Spleen (tissue), 11 donors: Measurements from ENCODE around the gene ATF3. TPM values are rescaled to one million over a fixed set of nuclear protein-coding genes. Genes with fewer than 3 reads are reported as not detected.

Experiments
- DNase-seq: peaks from one replicate; pipeline ENCODE4 v3.0.0-alpha.2; 2020
- H3K27ac ChIP-seq, 8 donors: fragments of 200-600 bp; sonication (generic) in 7 of 8; 1 replicate in 4 of 8; 2 replicates in 4 of 8; pipeline versions ENCODE4 v1.5.0 to v1.8.0; 2016 to 2021; ENCODE audit warnings: inconsistent platforms in 4 of 8, mild to moderate bottlenecking in 4 of 8, moderate library complexity in 1 of 8
- H3K27me3 ChIP-seq, 7 donors: fragments of 200-600 bp; sonication (generic) in 6 of 7; replicated peaks in 1 of 7; 1 replicate in 4 of 7; 2 replicates in 3 of 7; pipeline versions ENCODE4 v1.5.0 to v1.8.0; 2016 to 2021; ENCODE audit warnings: inconsistent platforms in 3 of 7, mild to moderate bottlenecking in 1 of 7
- H3K36me3 ChIP-seq, 6 donors: fragments of 200-600 bp; sonication (generic) in 5 of 6; 1 replicate in 4 of 6; 2 replicates in 2 of 6; pipeline versions ENCODE4 v1.5.0 to v1.8.0; 2016 to 2021; ENCODE audit warnings: inconsistent platforms in 2 of 6
- H3K4me1 ChIP-seq, 6 donors: fragments of 200-600 bp; sonication (generic) in 5 of 6; 1 replicate in 3 of 6; 2 replicates in 3 of 6; pipeline versions ENCODE4 v1.5.0 to v1.8.0; 2016 to 2021; ENCODE audit warnings: inconsistent platforms in 3 of 6
- H3K4me3 ChIP-seq, 8 donors: fragments of 200-600 bp; sonication (generic) in 7 of 8; 1 replicate in 4 of 8; 2 replicates in 4 of 8; pipeline versions ENCODE4 v1.5.0 to v1.8.0; 2016 to 2021; ENCODE audit warnings: inconsistent platforms in 4 of 8, mild to moderate bottlenecking in 4 of 8, moderate library complexity in 2 of 8
- H3K9me3 ChIP-seq, 8 donors: fragments of 200-600 bp; sonication (generic) in 7 of 8; 1 replicate in 4 of 8; 2 replicates in 4 of 8; pipeline versions ENCODE4 v1.5.0 to v1.8.0; 2016 to 2021; ENCODE audit warnings: inconsistent platforms in 4 of 8
- POLR2A ChIP-seq, 3 donors: fragments of 450-650 bp; IDR thresholded peaks; one replicate each; pipeline ENCODE4 v1.5.1; 2017; ENCODE audit warnings: antibody characterized with exemption in 3 of 3, mild to moderate bottlenecking in 1 of 3
- POLR2AphosphoS5 ChIP-seq, 3 donors: sonication (generic); formaldehyde crosslinking; IDR thresholded peaks; one replicate each; pipeline ENCODE4 v1.5.1; 2017; ENCODE audit warnings: antibody characterized with exemption in 3 of 3
- WGBS, 5 donors: extraction: QIAGEN DNeasy Blood & Tissue Kit in 3 of 5; methylation state at CpG; one replicate each; pipeline versions ENCODE4 v1.1.5 to v1.1.7; 2013 to 2018; 5-methylcytosine and 5-hydroxymethylcytosine counted together
- intact Hi-C: fragments of 100-400 bp; cut with DNase I; formaldehyde crosslinking; loops from one replicate; pipeline ENCODE4 v1.15.0; 2023; ENCODE audit warnings: low total_unique reads
- polyA plus RNA-seq, 3 donors: library from polyadenylated mRNA; stranded (reverse); fragments of 200-250 nt; gene quantifications; one replicate each; pipeline ENCODE4 v1.2.1, GENCODE V29; 2013
- total RNA-seq, 7 donors: library from RNA; depleted of rRNA in 3 of 7; stranded (reverse); fragments of >200 nt in 3 of 7; fragmentation: NEBNext Ultra II Directional in 4 of 7; extraction: Animal tissue kit (Norgen Biotek cat#: 25700) in 4 of 7; gene quantifications; one replicate each; pipeline versions ENCODE4 v1.1.0 to v1.2.1, GENCODE V29; 2016 to 2021
- TF ChIP-seq, protein P1 (sequence below), 11 experiments: fragments of 200-600 bp in 7 of 11; fragments of 450-650 bp in 4 of 11; sonication (generic) in 4 of 11; IDR thresholded peaks in 8 of 11; conservative IDR thresholded peaks in 3 of 11; 1 replicate in 7 of 11; 2 replicates in 4 of 11; pipeline versions ENCODE4 v1.4.0 to v1.8.0; 2016 to 2021; ENCODE audit warnings: antibody characterized with exemption in 11 of 11, inconsistent platforms in 4 of 11, mild to moderate bottlenecking in 1 of 11
- donor health status: healthy with polysubstance abuse.
- donor health status: DM: no; HTN: no; CAD: no; lungs with moderate emphysema.
- donor health status: DM: no; HTN: no; CAD: no.
- donor health status: Bipolar disorder and iron deficiency.
- donor health status: healthy.
- donor health status: DM: no; HTN: no; CAD: no.
- donor health status: DM: yes; HTN: yes; CAD: no.

The ATF3 gene
- total and polyA plus RNA-seq, 10 donors = 1.4 to 31.8 (median 7.4) TPM

DNA sequence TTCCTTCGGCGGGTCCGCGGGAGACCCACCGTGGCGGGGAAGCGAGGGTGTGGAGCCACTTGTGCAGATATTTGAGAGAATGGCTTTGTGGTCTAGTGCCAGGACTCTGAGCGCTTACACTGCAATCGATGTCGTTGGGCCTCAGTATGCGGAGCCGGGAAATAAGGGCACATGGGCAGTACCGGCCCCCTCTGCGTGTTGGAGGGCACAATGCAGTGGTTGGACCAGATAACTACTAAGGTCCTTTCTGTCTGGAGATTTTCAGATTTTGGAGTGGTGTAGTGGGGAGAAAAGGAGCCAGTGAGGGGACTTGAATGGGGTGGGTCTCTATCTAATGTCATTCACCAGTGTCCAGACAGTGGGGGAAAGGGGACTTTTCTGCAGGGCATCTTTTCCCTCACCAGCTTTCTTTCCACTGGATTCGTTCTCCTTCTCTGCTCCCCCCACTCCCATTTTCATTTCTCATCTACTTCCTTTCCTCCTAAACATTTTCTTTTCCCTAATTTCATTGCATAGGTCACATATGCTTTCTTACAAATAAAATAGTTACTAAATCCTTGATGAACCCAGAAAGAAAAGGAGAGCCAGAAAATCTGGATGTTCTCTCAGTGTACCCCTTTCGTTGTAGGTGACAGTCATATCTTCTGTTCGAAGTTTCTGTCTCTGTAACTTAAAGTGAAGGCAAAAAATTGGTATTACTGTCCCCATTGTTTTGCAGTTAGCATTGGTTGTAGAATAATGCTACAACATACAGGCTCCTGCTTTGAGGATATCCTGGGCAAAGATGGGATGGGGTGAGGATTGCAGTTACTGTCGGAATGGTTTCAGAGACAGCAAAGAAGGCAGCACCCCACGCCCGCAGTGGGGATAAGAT lies 1.4 kb downstream of the ATF3 start:
- no peaks in the 10 kb centered on the region for H3K9me3 ChIP-seq
- DNase-seq = no peak
- peaks cover 14 to 61% (median 35%) of the 10 kb centered on the region in 6 donors for H3K4me1 ChIP-seq
- H3K4me3 ChIP-seq = peak overlapping the region; percentile 62 to 92 (median 70)
- H3K27me3 ChIP-seq = peaks cover 5 to 64% (median 48%) of the 10 kb centered on the region in 7 donors
- no peak for TF ChIP-seq POLR2A (IDR thresholded peaks at IDR 0.05)
- TF ChIP-seq, protein P1, sequence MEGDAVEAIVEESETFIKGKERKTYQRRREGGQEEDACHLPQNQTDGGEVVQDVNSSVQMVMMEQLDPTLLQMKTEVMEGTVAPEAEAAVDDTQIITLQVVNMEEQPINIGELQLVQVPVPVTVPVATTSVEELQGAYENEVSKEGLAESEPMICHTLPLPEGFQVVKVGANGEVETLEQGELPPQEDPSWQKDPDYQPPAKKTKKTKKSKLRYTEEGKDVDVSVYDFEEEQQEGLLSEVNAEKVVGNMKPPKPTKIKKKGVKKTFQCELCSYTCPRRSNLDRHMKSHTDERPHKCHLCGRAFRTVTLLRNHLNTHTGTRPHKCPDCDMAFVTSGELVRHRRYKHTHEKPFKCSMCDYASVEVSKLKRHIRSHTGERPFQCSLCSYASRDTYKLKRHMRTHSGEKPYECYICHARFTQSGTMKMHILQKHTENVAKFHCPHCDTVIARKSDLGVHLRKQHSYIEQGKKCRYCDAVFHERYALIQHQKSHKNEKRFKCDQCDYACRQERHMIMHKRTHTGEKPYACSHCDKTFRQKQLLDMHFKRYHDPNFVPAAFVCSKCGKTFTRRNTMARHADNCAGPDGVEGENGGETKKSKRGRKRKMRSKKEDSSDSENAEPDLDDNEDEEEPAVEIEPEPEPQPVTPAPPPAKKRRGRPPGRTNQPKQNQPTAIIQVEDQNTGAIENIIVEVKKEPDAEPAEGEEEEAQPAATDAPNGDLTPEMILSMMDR (IDR thresholded peaks at IDR 0.05 in 8 of 11, conservative IDR thresholded peaks at IDR 0.05 in 3 of 11) = peak in 2 of 11 experiments; percentile 6 to 14
- peak overlapping the region; percentile 51 to 93 (median 89) for H3K27ac ChIP-seq
- intact Hi-C loops = loop anchor here (10.0 kb wide), 1 partner anchor 55 kb away; no protein-coding TSS in a partner anchor
- H3K36me3 ChIP-seq = peaks cover 0 to 1% (median 0%) of the 10 kb centered on the region in 6 donors
- 27 to 32% (median 27%) methylated on average over 16 to 20 of the region's 20 CpGs for WGBS, 5 donors

DNA sequence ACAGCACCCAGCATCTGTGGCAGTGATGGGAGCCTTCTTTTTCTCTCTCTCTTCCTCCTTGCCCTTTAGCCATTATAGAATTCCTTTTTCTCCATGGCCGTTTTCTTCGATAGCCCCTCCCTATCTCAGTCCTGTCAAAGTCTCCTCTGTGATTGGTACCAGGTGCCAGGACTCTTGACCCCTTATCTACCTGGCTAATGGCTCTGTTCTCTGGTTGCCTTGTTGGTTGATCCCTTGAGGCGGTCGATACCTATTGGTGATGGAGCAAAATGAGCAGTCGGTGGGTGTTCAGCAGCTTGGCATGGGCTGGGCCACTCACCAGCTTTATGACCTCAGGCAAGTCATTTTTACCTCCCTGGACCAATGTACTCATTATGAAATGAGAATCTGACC lies 2.0 kb downstream of the ATF3 start:
- H3K36me3 ChIP-seq = peaks cover 0 to 8% (median 0%) of the 10 kb centered on the region in 6 donors
- 88 to 99% (median 95%) methylated on average over 5 of the region's 5 CpGs for WGBS, 5 donors
- H3K27ac ChIP-seq = no peak overlapping the region
- H3K27me3 ChIP-seq = peaks cover 4 to 57% (median 41%) of the 10 kb centered on the region in 7 donors
- intact Hi-C loops = no loop called here
- no peaks in the 10 kb centered on the region for H3K9me3 ChIP-seq
- TF ChIP-seq POLR2A (IDR thresholded peaks at IDR 0.05) (no peak), POLR2AphosphoS5 (IDR thresholded peaks at IDR 0.05) (no peak)
- TF ChIP-seq, protein P1 (IDR thresholded peaks at IDR 0.05 in 8 of 11, conservative IDR thresholded peaks at IDR 0.05 in 3 of 11) = no peak
- peak overlapping the region in 2 of 8 donors; percentile 77 to 92 for H3K4me3 ChIP-seq
- DNase-seq = no peak
- peaks cover 14 to 58% (median 35%) of the 10 kb centered on the region in 6 donors for H3K4me1 ChIP-seq

DNA sequence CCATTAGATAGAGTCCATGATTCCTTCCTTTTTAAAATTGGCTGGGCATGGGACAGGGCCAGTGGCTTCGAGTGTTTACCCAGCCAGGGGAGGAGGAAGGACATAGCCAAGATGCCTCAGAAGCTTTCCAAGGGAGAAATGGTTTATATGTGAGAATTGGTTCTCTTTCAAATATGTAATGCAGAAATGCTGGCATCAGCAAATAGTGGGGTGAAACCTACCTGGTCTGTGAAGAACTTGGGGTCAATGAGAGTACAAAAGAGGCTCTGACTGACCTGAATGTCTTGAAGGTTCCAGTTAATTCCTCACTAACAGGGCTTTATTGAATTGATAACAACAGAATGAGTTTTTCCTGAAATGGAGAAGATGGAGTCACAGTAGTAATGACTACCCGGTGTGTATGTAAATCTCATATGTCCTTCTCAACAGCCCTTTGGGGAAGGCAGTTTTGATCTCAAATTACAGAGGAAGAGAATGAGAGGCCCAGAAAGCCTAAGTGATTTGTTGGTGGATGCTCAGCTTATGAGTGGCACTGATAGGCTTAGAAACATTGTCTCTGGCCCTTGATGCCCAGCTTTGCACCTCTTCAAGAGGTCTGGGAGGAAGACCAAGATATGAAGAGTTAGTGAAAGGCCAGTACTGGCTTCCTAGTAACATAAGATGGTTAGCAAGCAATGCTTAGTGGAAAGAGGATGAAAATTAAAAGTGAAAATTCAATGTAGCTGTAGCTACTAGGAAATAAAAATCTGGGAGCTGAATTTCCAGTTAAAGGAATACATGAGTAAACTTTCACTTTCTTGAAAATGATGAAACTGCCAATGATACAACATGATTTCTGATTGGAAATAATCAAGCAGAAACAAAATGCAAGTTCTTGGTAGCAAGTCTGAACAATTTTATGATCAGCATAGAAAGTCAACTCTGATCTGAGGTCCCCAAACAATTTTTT lies 2.7 kb downstream of the ATF3 start:
- Histone ChIP-seq H3K36me3 (peaks cover 0 to 15% (median under 1%) of the 10 kb centered on the region in 6 donors), H3K27me3 (peaks cover 0 to 50% (median 34%) of the 10 kb centered on the region in 7 donors), H3K4me3 (peak overlapping the region in 1 of 8 donors; percentile 4), H3K9me3 (no peaks in the 10 kb centered on the region), H3K27ac (no peak overlapping the region), H3K4me1 (peaks cover 14 to 51% (median 33%) of the 10 kb centered on the region in 6 donors)
- no peak for DNase-seq
- intact Hi-C loops = no loop called here
- TF ChIP-seq, protein P1 (IDR thresholded peaks at IDR 0.05 in 8 of 11, conservative IDR thresholded peaks at IDR 0.05 in 3 of 11) = no peak
- TF ChIP-seq POLR2A (IDR thresholded peaks at IDR 0.05) (no peak), POLR2AphosphoS5 (IDR thresholded peaks at IDR 0.05) (no peak)
- 91 to 97% (median 91%) methylated on average over 2 of the region's 2 CpGs for WGBS, 5 donors
